H1 (cell line): ENCODE data around the gene LBHD1. TPM values are rescaled to one million over a fixed set of nuclear protein-coding genes. Genes with fewer than 3 reads are reported as not detected.

Experiments
- CTCF ChIA-PET: fragments of 300-600 bp; sonication (Branson Sonifier 250); formaldehyde crosslinking; loops from one replicate; lab custom pipeline; 2021; ENCODE audit not compliant: partially characterized antibody; lab: Charles Lee
- POLR2A ChIA-PET: fragments of 300-600 bp; sonication (Branson Sonifier 250); formaldehyde crosslinking; loops from one replicate; lab custom pipeline; 2021; ENCODE audit warnings: inconsistent platforms; ENCODE audit not compliant: partially characterized antibody; lab: Charles Lee
- DNase-seq, 2 experiments: peaks; one replicate each; pipeline versions ENCODE4 v3.0.0 to v3.0.0-alpha.2; 2010 to 2022; ENCODE audit warnings: low spot score in 2 of 2, low read depth in 1 of 2, mixed read lengths in 1 of 2
- FAIRE-seq: peaks from 2 replicates; lab custom pipeline; 2011; peaks lifted over from hg19 to GRCh38; lab: Jason Lieb, UNC
- H2AFZ ChIP-seq: 2 replicates; pipeline ENCODE4 v1.8.1; 2012; ENCODE audit warnings: low read length, inconsistent platforms
- H2AK5ac ChIP-seq: 2 replicates; pipeline ENCODE4 v1.6.1; 2013; ENCODE audit warnings: low read depth, low read length
- H2BK120ac ChIP-seq: replicated peaks from 2 replicates; pipeline ENCODE3; 2013; ENCODE audit warnings: low read depth, low read length, inconsistent platforms
- H2BK12ac ChIP-seq: 2 replicates; pipeline ENCODE4 v1.6.1; 2013; ENCODE audit warnings: low read depth, low read length
- H2BK15ac ChIP-seq: 2 replicates; pipeline ENCODE4 v1.6.1; 2013; ENCODE audit warnings: low read length
- H2BK20ac ChIP-seq: 2 replicates; pipeline ENCODE4 v1.6.1; 2013; ENCODE audit warnings: low read length
- H2BK5ac ChIP-seq: 2 replicates; pipeline ENCODE4 v1.6.1; 2013; ENCODE audit warnings: low read depth, low read length
- H3K14ac ChIP-seq: 2 replicates; pipeline ENCODE4 v1.6.1; 2013; ENCODE audit warnings: inconsistent platforms; ENCODE audit not compliant: insufficient read length
- H3K18ac ChIP-seq: 2 replicates; pipeline ENCODE4 v1.6.1; 2013; ENCODE audit warnings: low read length; ENCODE audit errors: extremely low read depth
- H3K23ac ChIP-seq: 2 replicates; pipeline ENCODE4 v1.6.1; 2013; ENCODE audit warnings: inconsistent platforms; ENCODE audit not compliant: insufficient read length
- H3K23me2 ChIP-seq: 2 replicates; pipeline ENCODE4 v1.6.1; 2013; ENCODE audit warnings: low read depth, low read length
- H3K27ac ChIP-seq: 2 replicates; pipeline ENCODE4 v1.6.1; 2011; ENCODE audit warnings: low read depth, low read length, inconsistent platforms
- H3K27me3 ChIP-seq, 4 experiments: replicated peaks in 1 of 4; 1 replicate in 1 of 4; 2 replicates in 3 of 4; pipeline versions ENCODE4 v1.6.1 to v1.8.1; 2011 to 2013; ENCODE audit warnings: low read length in 3 of 4, mild to moderate bottlenecking in 3 of 4, inconsistent platforms in 2 of 4, mixed read lengths in 2 of 4, moderate library complexity in 1 of 4; ENCODE audit not compliant: control insufficient read depth in 3 of 4, insufficient read depth in 3 of 4; ENCODE audit errors: extremely low read depth in 1 of 4
- H3K36me3 ChIP-seq, 4 experiments: 2 replicates each; pipeline versions ENCODE4 v1.6.1 to v1.8.1; 2011 to 2013; ENCODE audit warnings: mild to moderate bottlenecking in 4 of 4, low read length in 3 of 4, moderate library complexity in 2 of 4, control low read depth in 1 of 4, inconsistent platforms in 1 of 4; ENCODE audit not compliant: insufficient read depth in 4 of 4, control insufficient read depth in 2 of 4
- H3K4ac ChIP-seq: replicated peaks from 2 replicates; pipeline ENCODE3; 2013; ENCODE audit warnings: low read length, low read depth, mixed read lengths, inconsistent platforms; ENCODE audit not compliant: insufficient read length
- H3K4me1 ChIP-seq, 4 experiments: replicated peaks in 1 of 4; 1 replicate in 1 of 4; 2 replicates in 3 of 4; pipeline versions ENCODE4 v1.6.1 to v1.8.1; 2011 to 2013; ENCODE audit warnings: low read length in 3 of 4, inconsistent platforms in 2 of 4, mixed read lengths in 1 of 4; ENCODE audit not compliant: insufficient read depth in 4 of 4, control insufficient read depth in 3 of 4
- H3K4me2 ChIP-seq, 2 experiments: 2 replicates each; pipeline versions ENCODE4 v1.6.1 to v1.8.1; 2011 to 2013; ENCODE audit warnings: low read depth in 2 of 2, low read length in 2 of 2, control low read depth in 1 of 2, inconsistent platforms in 1 of 2, mild to moderate bottlenecking in 1 of 2; ENCODE audit not compliant: insufficient read depth in 1 of 2
- H3K4me3 ChIP-seq, 4 experiments: fragments of 200-600, 300-600 bp in 1 of 4; sonication (generic), shearing (Covaris generic), sonication (Bioruptor Twin) in 1 of 4; 2 replicates each; pipeline versions ENCODE4 v1.5.1 to v1.8.1; 2011 to 2016; ENCODE audit warnings: low read length in 4 of 4, low read depth in 3 of 4, control low read depth in 2 of 4, inconsistent platforms in 2 of 4, mild to moderate bottlenecking in 2 of 4, mixed read lengths in 1 of 4, moderate library complexity in 1 of 4; ENCODE audit not compliant: insufficient read depth in 2 of 4; ENCODE audit errors: extremely low read depth in 1 of 4
- H3K56ac ChIP-seq: replicated peaks from 2 replicates; pipeline ENCODE3; 2013; ENCODE audit warnings: low read depth, mild to moderate bottlenecking, mixed read lengths, low read length, inconsistent platforms; ENCODE audit not compliant: insufficient read length
- H3K79me1 ChIP-seq: 2 replicates; pipeline ENCODE4 v1.6.1; 2013; ENCODE audit warnings: low read depth, low read length, control low read depth
- H3K79me2 ChIP-seq, 2 experiments: 2 replicates each; pipeline versions ENCODE4 v1.6.1 to v1.8.1; 2012 to 2013; ENCODE audit warnings: low read length in 2 of 2, mild to moderate bottlenecking in 2 of 2, inconsistent platforms in 1 of 2; ENCODE audit not compliant: insufficient read depth in 2 of 2, control insufficient read depth in 1 of 2
- H3K9ac ChIP-seq, 4 experiments: replicated peaks in 1 of 4; 1 replicate in 1 of 4; 2 replicates in 3 of 4; pipeline versions ENCODE4 v1.6.1 to v1.8.1; 2011 to 2013; ENCODE audit warnings: low read depth in 3 of 4, low read length in 3 of 4, control low read depth in 2 of 4, mild to moderate bottlenecking in 2 of 4, moderate library complexity in 2 of 4, inconsistent platforms in 1 of 4; ENCODE audit errors: extremely low read depth in 1 of 4
- H3K9me3 ChIP-seq, 2 experiments: 2 replicates each; pipeline versions ENCODE4 v1.6.1 to v1.8.1; 2012 to 2013; ENCODE audit warnings: mild to moderate bottlenecking in 2 of 2, moderate library complexity in 2 of 2, control low read depth in 1 of 2, inconsistent platforms in 1 of 2, low read depth in 1 of 2, low read length in 1 of 2, mixed read lengths in 1 of 2; ENCODE audit not compliant: insufficient read depth in 2 of 2
- H4K20me1 ChIP-seq, 2 experiments: replicated peaks in 1 of 2; 2 replicates each; pipeline versions ENCODE3 to v1.8.1; 2011 to 2013; ENCODE audit warnings: inconsistent platforms in 2 of 2, low read length in 2 of 2, mild to moderate bottlenecking in 1 of 2; ENCODE audit not compliant: insufficient read depth in 2 of 2, control insufficient read depth in 1 of 2
- H4K5ac ChIP-seq: 2 replicates; pipeline ENCODE4 v1.6.1; 2013; ENCODE audit warnings: low read length, low read depth, mixed read lengths, inconsistent platforms; ENCODE audit not compliant: insufficient read length
- H4K8ac ChIP-seq: 2 replicates; pipeline ENCODE4 v1.8.0; 2013; ENCODE audit warnings: mild to moderate bottlenecking, moderate library complexity, low read length, inconsistent platforms; ENCODE audit not compliant: insufficient read depth; ENCODE audit errors: extremely low read depth
- H4K91ac ChIP-seq: replicated peaks from 2 replicates; pipeline ENCODE3; 2013; ENCODE audit warnings: low read length, mixed read lengths, inconsistent platforms; ENCODE audit not compliant: insufficient read length
- CHD2 ChIP-seq: IDR thresholded peaks from 2 replicates; pipeline ENCODE4 v1.6.1; 2012; ENCODE audit warnings: low read length, improper control_type of control experiment
- CREB1 ChIP-seq: IDR thresholded peaks from 2 replicates; pipeline ENCODE4 v1.6.1; 2012; ENCODE audit warnings: inconsistent platforms
- GABPA ChIP-seq: IDR thresholded peaks from 2 replicates; pipeline ENCODE4 v1.6.1; 2011; ENCODE audit warnings: mild to moderate bottlenecking, low read length, moderate library complexity, borderline replicate concordance; ENCODE audit not compliant: insufficient read depth
- GTF2F1 ChIP-seq: IDR thresholded peaks from 2 replicates; pipeline ENCODE4 v1.6.1; 2012; ENCODE audit warnings: low read depth, low read length, improper control_type of control experiment, borderline replicate concordance
- HDAC6 ChIP-seq: IDR thresholded peaks from one replicate; pipeline ENCODE4 v1.7.1; 2012; ENCODE audit warnings: low read depth, mild to moderate bottlenecking, inconsistent platforms, low read length, moderate library complexity
- KDM4A ChIP-seq: IDR thresholded peaks from one replicate; pipeline ENCODE4 v1.7.1; 2012; ENCODE audit warnings: low read depth, mild to moderate bottlenecking, moderate library complexity, low read length, inconsistent platforms; ENCODE audit not compliant: severe bottlenecking
- MAFK ChIP-seq: IDR thresholded peaks from 2 replicates; pipeline ENCODE4 v1.6.1; 2012; ENCODE audit warnings: low read depth, mild to moderate bottlenecking, improper control_type of control experiment, low read length
- SRF ChIP-seq: IDR thresholded peaks from 2 replicates; pipeline ENCODE4 v1.6.1; 2011; ENCODE audit warnings: mild to moderate bottlenecking, low read depth, low read length, moderate library complexity
- SUZ12 ChIP-seq: fragments of 200-600 bp; sonication (generic); IDR thresholded peaks from 2 replicates; pipeline ENCODE4 v1.6.1; 2012; ENCODE audit warnings: mild to moderate bottlenecking, inconsistent platforms, low read length, moderate library complexity, mixed read lengths
- ZNF274 ChIP-seq: IDR thresholded peaks from 2 replicates; pipeline ENCODE4 v1.7.0; 2012; ENCODE audit warnings: low read length, borderline replicate concordance; ENCODE audit errors: extremely low read depth
- WGBS, 2 experiments: shearing (Covaris generic) in 1 of 2; methylation state at CpG; one replicate each; pipeline versions ENCODE4 v1.1.6 to v1.1.7; 2013 to 2015; ENCODE audit warnings: low lambda C conversion rate in 2 of 2, mixed read lengths in 2 of 2, inconsistent platforms in 1 of 2, low coverage in 1 of 2, missing lambda C conversion rate in 1 of 2; ENCODE audit not compliant: insufficient replicate concordance in 2 of 2, insufficient coverage in 1 of 2, insufficient read length in 1 of 2; ENCODE audit errors: extremely low coverage in 1 of 2, missing lambda C conversion rate in 1 of 2; 5-methylcytosine and 5-hydroxymethylcytosine counted together
- polyA plus RNA-seq, 7 experiments: library from polyadenylated mRNA; depleted of rRNA in 3 of 7; stranded (reverse) in 5 of 7; unstranded in 2 of 7; fragments of >200 nt in 5 of 7; fragments of 200-250 nt in 2 of 7; gene quantifications; 1 replicate in 5 of 7; 2 replicates in 1 of 7; 4 replicates in 1 of 7; pipeline versions ENCODE4 v1.2.1 to v1.2.3, GENCODE V29; 2011 to 2013; ENCODE audit warnings: missing spikeins in 2 of 7, mixed read lengths in 2 of 7
- total RNA-seq: library from RNA; stranded (reverse); fragmentation: NEBNext Ultra II Directional; extraction: Animal tissue kit (Norgen Biotek cat#: 25700); gene quantifications from 2 replicates; pipeline ENCODE4 v1.2.1, GENCODE V29; 2021
- TF ChIP-seq, protein P1 (sequence below): IDR thresholded peaks from 2 replicates; pipeline ENCODE4 v1.6.1; 2012; ENCODE audit warnings: inconsistent platforms

Gene LBHD1
- total and polyA plus RNA-seq, 2 of the 8 experiments (the other 6 are each of a cell fraction or from before 2014, with no cell fraction given): 2.3 to 5.2 TPM

DNA sequence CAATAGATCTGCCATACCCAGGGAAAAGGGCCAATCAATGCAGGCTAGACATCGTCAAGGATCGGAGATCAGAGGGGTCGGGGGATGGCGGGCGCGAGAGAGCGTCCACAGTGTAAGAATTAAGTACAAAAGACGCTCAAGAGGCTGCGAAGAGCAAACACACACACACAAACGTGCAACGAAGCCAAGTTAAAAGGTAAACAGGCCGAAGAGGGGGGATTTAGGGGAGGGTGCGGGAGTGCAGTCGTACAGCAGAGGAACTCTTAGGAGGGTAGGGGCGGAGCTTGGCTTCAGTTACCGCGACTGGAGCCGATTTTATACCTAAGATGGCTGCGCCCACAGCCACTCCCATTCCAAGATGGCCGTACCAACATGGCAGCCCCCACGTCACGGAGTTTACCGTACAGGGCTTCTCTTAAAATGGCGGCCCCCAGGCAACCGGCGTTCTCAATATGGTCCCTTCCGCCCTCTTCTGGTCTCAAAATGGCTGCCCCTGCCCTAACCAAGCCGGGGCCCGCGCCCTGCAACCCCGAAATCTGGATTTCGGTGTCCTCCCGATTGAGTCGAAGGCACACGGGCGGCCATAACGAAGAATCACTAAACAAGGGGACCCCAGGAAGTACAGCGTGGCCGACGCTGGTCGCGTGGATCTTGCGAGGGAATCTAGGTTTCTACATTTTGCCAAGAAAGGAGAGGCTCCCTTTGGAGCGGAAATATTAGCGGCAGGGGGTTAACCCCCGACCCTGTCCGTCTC, 37.4 kb upstream of the LBHD1 start:
- Histone ChIP-seq H4K5ac (peak overlapping the region; percentile 92), H3K14ac (no peak overlapping the region), H2BK120ac (peak overlapping the region; percentile 44), H3K36me3 (peaks cover 15 to 38% (median 20%) of the 10 kb centered on the region in 4 experiments), H2BK20ac (no peak overlapping the region), H4K20me1 (no peaks in the 10 kb centered on the region), H3K4ac (no peak overlapping the region), H3K56ac (peak overlapping the region; percentile 87), H3K23me2 (peaks cover 22% of the 10 kb centered on the region), H3K9me3 (no peaks in the 10 kb centered on the region), H3K79me2 (peaks cover 0 to 10% of the 10 kb centered on the region in 2 experiments; a peak in 1 of 4 replicates), H3K4me3 (peak overlapping the region; percentile 68 to 89 (median 84)), H2BK5ac (peak overlapping the region; percentile 96), H2AK5ac (peak overlapping the region; percentile 14; the same call in 1 of the 2 replicates), H2AFZ (peak overlapping the region; percentile 45; the same call in 1 of the 2 replicates), H4K8ac (peak overlapping the region; percentile 100; the same call in 1 of the 2 replicates), H3K27ac (peak overlapping the region; percentile 95), H3K4me2 (peak overlapping the region; percentile 99), H4K91ac (peak overlapping the region; percentile 96), H3K4me1 (peaks cover 7 to 39% (median 20%) of the 10 kb centered on the region in 4 experiments), H3K27me3 (no peaks in the 10 kb centered on the region), H3K79me1 (no peaks in the 10 kb centered on the region; the same call in 1 of the 2 replicates), H3K18ac (peak overlapping the region; percentile 60), H3K9ac (peak overlapping the region; percentile 61 to 92 (median 90)), H2BK15ac (no peak overlapping the region), H2BK12ac (peak overlapping the region; percentile 85; the same call in 1 of the 2 replicates), H3K23ac (no peak overlapping the region)
- DNase-seq: peak; percentile 93 to 95
- FAIRE-seq: peak; percentile 66
- POLR2A ChIA-PET: interaction anchor here (0.6 to 61.4 kb wide), 31 partner anchors 9 to 171 kb away, joined by 3 to 2041 read pairs (median 8); partner anchors contain the start of genes B3GAT3, C11orf98, CSKMT and EEF1G
- 3% methylated on average over 44 of the region's 47 CpGs; no CpG with 5 or more reads in 1 of the 2 experiments for WGBS, 2 experiments
- CTCF ChIA-PET: interaction anchor here (0.6 to 2.6 kb wide), 7 partner anchors 13 to 59 kb away, joined by 3 to 9 read pairs (median 3); partner anchors contain the start of gene ZBTB3
- no peak for TF ChIP-seq MAFK
- TF ChIP-seq KDM4A: peak; percentile 40
- TF ChIP-seq CREB1: peak; percentile 79
- TF ChIP-seq, protein P1, sequence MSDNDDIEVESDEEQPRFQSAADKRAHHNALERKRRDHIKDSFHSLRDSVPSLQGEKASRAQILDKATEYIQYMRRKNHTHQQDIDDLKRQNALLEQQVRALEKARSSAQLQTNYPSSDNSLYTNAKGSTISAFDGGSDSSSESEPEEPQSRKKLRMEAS: peak; percentile 54
- peak; percentile 48; the same call in 1 of the 2 replicates for TF ChIP-seq SRF
- peak; percentile 40; the same call in 1 of the 2 replicates for TF ChIP-seq GTF2F1
- TF ChIP-seq CHD2: peak; percentile 49; the same call in 1 of the 2 replicates
- no peak for TF ChIP-seq HDAC6
- TF ChIP-seq ZNF274: no peak
- TF ChIP-seq GABPA: peak; percentile 51; the same call in 1 of the 2 replicates
- TF ChIP-seq SUZ12: no peak
